Activated CD4-positive, CD25-positive, alpha-beta regulatory T cell treated with anti-CD3 and anti-CD28 coated beads, Interleukin-2, amount 50 U/mL, for 24 hours (primary cell): ENCODE data around the gene STMN3.

Source experiments
- ATAC-seq, 2 donors: fragments of 150-1000 bp; cut with Tn5 transposase; one replicate each; pipeline ENCODE4 v1.10.0; 2021; ENCODE audit warnings: mild to moderate bottlenecking in 1 of 2, moderate library complexity in 1 of 2

Gene STMN3

DNA sequence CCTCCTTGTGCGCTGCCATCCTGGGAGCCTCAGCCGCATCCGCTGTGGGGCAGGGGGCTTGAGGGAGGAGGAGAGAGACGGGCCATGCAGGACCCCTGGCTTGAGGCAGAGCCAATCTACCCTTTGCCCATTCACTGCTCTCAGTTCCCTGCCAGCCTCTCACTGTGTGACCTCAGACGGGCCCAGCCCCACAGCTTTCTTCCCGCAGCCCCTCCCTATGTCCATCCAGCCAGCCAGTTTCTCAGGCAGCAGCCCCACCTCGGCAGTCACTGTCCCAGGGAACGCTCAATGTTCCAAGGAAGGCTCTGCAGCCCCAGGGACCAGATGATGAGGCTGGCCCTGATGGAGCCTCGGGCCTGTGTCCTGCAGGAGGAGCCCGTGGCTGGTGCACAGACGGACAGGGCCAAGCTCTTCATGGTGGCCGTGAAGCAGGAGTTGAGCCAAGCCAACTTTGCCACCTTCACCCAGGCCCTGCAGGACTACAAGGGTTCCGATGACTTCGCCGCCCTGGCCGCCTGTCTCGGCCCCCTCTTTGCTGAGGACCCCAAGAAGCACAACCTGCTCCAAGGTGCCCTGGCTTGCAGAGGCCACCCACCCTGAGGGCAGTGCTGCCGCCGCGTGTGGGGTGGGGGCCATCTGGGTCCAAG lies 39.3 kb upstream of the STMN3 start:
- ATAC-seq = no peak

DNA sequence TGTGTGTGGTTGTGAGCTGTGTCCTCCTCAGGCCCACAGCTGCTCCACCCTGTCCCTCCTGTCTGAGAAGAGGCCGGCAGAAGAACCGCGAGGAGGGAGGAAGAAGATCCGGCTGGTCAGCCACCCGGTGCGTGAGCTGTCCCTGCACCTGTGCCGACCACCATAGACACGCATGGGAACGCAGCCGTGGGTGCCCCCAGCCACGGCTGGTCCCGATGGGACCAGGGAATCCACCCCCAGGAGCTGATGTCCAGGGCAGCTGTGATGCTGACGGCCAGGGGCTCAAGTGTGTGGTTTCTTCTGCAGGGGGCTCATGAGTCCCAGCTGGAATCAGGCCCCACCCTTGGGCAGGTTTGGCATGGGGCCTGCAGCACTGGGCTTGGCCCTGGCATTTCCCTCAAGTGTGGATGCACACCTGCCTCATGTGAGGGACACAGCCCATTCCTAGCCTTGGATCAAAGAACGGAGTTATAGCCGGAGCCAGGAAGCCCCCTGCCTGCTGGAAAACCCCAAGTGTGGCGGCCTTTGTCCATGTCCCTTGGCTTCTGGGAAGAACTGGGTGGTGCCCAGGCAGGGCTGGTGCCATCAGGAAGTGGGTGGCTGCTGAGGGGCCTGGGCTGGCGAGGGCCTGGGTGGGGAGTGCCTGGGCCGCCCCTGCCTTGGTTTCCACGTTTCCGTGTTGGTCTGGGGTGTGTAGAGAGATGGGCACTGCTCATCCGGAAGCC lies 38.6 kb upstream of the STMN3 start:
- no peak for ATAC-seq

DNA sequence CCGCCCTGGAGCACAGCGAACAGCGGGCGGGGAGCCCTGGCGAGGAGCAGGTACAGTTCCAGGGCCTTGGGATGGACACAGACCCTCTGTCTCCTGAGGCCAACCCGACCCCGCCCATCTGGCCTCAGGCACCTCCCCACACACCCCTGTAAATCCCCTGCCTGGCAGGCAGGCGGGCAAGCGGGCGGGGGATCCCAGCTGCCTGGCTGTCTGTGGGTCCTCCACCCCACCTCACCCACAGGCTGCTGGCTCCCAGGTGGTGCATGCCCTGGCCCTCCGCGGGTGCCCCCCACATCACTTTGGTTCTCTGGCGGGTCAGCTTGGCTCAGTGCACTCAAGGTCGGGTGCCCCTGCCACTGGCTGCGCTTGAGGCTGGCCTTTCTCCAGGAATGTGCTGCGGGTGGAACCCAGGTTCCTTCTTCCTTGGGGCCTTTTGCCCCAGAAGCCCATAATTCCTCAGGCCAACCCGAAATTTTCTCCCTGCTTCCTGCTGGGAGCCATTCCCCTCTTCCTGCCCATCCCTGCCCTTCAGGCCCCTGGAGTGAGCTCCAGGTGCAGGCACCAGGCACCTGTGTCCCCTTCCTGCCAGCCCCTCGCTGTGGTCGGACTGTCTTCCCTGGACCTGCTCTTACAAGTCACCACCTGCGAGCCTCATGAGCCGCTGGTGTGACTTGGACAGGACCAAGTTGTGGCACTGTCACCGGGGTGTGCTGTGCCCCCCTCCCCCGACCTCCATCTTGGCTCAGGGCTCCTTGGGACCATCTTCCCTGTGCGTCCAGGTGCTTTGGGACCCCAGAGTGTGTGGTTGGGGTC lies 37.9 kb upstream of the STMN3 start:
- no peak for ATAC-seq

DNA sequence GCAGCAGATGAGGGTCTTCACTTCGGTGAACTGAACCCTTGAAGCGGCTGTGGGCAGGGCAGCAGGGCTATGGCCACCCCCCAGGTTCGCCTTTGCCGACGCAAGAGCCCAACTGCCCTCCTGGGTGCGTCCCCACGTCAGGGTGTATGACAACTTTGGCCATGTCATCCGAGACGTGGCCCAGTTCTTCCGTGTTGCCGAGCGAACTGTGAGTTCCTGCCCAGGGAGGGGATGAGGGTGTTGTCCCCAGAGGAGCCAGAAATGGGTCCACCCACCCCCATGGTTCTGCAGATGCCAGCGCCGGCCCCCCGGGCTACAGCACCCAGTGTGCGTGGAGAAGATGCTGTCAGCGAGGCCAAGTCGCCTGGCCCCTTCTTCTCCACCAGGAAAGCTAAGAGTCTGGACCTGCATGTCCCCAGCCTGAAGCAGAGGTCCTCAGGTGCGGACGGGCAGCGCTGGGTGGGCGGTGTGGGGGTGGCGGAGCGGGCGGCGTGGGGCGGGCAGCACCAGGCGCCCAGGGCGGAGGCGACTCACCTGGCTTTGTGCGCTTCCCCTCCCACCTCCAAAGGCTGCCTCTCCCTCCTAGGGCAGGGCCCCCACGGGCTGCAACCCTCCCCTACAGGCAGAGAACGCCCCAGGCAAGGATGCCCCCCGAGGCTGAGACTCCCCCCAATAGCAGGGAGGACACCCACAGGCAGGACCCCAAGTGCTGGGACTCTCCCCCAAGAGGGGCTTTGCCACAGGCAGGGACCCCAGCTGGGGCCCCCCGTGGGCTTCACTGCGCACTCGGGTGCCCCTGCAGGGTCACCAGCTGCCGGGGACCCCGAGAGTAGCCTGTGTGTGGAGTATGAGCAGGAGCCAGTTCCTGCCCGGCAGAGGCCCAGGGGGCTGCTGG lies 37.0 kb upstream of the STMN3 start:
- no peak for ATAC-seq

DNA sequence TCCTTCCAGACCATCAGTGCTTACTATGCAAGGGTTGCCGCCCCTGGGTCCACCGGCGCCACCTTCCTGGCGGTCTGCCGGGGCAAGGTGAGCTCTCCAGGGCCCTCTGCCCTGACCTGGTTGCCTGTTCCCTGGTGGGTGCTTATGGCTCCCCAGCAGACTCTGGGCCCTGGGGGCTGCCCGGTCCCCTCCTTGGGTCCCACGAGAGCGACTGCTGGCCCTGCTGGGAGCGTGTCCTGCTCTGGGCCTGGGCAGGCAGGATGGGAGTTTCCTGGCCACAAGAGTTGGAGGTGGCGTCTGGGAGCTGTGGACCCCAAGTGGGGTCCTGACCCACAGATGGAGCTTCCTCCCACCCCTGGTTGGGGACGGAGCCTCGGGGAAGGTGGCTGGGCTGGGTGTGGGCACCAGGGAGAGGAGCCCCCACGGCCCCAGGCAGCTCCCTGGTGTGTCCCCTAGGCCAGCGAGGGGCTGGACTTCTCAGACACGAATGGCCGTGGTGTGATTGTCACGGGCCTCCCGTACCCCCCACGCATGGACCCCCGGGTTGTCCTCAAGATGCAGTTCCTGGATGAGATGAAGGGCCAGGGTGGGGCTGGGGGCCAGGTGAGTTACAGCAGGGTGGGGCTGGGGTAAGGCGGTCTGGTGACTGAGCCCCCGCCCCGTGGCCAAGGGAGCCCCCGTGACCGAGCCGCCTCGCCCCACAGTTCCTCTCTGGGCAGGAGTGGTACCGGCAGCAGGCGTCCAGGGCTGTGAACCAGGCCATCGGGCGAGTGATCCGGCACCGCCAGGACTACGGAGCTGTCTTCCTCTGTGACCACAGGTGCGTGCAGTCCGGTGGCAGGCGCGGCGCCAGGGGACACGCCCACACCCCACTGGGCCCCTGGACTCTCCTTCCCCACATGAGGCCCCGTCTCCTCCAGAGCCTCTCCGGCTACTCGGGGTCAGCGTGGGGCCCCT lies 36.1 kb upstream of the STMN3 start:
- no peak for ATAC-seq

DNA sequence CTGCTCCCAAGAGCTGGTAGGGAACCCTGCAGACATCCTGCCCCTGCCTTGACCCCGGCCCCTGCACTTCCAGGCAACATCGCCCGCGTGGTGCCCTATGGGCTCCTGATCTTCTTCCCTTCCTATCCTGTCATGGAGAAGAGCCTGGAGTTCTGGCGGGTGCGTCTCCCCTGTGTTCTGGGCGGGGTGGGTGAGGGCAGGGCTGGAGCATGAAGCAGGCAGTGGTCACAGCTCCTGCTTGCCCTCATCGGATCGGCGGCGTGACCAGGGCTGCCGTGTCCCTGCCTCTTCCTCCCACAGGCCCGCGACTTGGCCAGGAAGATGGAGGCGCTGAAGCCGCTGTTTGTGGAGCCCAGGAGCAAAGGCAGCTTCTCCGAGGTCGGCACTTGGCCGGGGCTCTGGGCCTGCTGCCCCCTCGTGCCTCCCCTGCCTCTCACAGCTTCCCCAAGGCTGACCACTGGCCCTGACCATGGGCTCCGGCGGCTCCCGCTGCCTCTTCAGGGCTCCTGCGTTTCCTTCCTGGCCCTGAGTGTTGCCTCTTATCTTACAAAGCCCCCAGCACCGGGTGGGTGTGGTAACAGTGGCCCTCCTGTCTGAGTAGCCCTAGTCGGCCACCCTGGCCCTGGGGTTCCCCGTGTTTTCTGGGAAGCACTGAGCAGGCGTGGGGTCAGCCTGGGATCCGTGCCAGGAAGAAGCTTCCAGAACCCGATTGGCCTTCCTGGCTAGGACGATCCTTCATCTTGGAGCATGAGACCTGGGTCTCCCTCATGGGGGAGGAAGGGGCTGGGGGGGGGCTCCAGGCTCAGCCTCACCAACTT lies 35.2 kb upstream of the STMN3 start:
- no peak for ATAC-seq

DNA sequence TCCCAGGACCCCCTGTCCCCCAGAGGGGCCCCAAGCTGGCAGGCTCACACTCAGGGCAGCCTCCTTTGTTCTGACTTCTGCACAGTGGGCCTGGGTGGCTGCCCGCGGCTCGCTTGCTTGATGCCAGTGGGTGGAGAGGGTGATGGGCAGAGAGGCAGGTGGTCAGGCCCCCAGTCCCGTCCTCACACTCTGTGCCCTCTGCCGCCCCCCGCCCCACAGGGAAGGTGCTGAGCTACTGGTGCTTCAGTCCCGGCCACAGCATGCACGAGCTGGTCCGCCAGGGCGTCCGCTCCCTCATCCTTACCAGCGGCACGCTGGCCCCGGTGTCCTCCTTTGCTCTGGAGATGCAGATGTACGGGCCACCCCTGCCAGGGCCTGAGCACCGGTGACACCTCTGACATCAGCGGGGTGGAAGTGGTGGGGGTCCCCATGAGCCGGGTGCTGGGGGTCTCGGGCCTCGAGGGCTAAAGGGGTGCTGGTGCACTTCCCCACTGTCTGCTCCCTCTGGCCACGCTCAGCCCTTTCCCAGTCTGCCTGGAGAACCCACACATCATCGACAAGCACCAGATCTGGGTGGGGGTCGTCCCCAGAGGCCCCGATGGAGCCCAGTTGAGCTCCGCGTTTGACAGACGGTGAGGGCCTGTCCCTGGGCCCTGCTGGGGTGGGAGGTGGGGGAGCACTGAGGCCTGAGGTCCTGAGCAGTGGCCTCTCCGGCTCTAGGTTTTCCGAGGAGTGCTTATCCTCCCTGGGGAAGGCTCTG lies 34.4 kb upstream of the STMN3 start:
- ATAC-seq = no peak

DNA sequence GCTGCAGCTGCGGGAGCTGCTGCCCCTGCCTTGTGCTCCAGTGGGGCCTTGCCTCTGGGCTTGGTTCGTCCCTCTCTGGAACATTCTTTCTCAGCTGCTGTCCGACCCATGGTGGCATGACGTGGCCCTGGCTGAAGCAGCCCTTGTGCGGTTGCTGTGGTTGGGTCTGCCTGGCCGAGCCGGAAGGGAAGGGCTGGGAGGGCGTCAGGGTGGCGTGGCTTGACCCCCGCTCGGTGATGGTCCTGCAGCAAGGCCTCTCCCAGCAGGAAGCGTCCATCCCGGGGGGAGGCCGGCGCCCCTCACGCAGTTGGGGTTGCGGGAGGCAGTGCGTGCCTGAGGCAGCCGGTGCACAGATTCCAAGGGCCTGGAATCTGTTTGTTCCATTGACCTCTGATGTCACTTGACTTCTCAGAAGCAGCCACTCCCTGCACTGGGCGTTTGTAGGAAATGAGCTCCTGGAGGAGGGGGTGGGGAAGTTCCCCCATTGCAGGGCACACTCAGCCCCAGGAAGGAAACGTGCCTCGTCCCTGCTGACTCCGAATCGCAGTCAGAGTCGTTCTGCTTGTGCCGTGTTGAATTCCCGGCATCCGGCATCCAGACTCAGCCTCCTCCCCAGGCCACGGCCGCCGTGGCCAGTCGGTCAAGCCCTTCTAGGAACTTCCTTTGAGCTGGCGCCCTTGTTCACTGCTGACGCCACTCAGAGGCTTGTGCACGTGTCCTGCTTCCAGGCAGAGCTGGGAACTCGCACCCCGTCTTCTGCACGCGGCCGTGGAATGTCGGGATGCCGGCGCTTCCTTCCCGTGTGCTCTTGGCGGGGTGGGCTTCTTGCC lies 33.5 kb upstream of the STMN3 start:
- peak; percentile 46 to 58 for ATAC-seq

DNA sequence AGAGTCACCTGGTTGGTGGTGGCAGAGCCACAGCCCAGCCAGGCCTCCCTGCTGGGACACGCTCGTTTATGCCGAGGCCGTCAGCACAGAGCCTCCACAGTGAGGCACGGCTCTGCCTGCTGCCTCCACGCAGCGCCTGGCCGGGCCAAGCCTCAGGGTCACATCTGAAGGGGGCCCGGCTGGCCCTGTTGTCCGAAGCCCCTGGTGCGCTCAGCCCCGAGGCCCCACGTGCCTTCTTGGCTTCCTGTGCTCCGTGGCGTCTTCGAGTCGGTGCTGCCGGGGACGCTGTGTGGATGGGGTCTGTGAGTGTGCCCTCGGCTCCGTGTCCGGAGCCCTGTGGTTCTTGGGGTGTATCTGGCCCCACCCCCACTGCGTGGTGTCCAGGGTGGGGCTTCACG lies 32.9 kb upstream of the STMN3 start:
- no peak for ATAC-seq

DNA sequence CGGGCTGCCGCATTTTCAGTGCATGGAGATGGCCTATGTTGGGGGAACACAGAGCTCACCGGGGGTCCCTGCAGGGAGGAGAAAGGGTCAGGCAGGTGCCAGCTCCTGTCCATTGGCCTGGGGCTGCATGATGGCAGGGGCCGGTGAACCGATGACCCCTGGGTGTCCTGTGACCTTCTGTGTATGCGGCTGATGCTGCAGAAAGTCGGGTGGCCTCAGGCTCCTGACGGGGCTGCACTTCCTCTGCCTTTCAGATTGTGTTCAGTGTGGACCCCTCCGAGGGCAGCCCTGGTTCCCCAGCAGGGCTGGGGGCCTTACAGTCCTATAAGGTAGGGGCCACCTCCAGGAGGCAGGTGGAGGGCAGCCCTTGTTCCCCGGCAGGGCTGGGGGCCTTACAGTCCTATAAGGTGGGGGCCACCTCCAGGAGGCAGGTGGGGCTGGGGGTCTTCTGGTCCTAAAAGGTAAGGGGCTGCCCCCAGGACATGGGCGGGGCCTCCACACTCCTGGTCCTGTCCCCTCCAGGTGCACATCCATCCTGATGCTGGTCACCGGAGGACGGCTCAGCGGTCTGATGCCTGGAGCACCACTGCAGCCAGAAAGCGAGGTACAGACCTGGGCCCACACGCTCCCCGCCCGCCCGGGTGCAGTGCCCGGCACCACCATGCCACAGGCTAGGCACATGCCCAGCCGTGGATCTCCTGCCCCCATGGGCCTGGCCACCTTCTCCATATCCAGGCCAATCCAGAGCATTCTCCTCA lies 32.2 kb upstream of the STMN3 start:
- ATAC-seq = no peak

DNA sequence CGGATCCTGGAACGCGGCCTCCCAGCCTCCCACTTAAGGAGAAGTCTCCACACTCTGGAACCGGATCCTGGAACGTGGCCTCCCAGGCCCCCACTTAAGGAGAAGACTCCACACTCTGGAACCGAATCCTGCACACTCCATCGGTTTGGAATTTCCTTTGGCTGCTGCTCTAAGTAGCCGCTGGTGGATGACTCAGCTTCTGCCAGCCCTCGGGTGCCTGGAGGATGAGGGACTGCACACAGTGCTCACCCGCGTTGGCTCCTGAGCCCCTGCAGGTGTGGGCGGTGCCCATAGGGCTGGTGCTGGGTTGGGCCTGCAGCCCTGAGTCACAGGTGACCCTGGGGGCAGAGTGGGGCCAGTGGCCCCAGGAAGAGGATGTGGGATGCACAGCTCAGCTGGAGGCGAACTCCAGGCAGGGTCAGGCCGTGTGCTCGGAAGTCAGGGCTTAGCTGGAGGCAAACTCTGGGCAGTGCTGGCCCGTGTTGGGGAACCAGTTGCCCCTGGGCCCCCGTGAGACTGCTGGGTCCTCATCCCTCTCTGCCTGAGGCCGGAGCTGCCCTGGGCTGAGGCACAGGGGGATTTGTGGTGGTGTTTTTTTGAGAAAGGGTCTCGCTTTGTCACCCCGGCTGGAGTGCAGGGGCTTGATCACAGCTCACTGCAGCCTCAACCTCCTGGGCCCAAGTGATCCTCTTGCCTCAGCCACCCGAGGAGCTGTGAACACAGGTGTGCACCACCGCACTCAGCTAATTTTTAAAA lies 29.3 kb upstream of the STMN3 start:
- peak in 1 of 2 donors; percentile 28 for ATAC-seq

DNA sequence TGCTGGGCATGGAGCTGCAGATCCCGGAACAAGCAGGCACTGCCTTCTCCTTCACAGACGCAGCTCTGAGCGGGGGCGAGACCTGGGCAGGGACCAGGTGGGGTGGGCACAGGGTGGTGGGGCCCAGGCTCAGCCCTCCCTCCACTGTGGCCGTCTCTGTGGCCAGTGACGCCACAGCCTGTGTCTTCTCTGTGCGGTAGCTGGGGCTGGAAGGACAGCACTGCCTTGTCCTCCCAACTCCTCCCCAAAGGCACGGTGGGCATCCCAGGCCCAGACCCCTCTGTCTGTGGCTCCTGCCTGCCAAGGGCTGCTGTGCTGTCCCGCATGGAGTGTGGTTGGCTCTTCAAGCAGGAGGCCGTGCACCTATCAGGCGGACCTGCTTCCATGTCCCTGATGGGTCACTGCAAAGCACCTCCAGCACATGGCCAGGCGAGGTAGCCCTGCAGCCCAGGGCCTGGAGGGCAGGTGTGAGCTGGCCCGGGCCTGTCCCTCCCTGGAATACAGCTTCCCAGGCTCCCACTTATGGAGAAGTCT lies 28.5 kb upstream of the STMN3 start:
- ATAC-seq = no peak

DNA sequence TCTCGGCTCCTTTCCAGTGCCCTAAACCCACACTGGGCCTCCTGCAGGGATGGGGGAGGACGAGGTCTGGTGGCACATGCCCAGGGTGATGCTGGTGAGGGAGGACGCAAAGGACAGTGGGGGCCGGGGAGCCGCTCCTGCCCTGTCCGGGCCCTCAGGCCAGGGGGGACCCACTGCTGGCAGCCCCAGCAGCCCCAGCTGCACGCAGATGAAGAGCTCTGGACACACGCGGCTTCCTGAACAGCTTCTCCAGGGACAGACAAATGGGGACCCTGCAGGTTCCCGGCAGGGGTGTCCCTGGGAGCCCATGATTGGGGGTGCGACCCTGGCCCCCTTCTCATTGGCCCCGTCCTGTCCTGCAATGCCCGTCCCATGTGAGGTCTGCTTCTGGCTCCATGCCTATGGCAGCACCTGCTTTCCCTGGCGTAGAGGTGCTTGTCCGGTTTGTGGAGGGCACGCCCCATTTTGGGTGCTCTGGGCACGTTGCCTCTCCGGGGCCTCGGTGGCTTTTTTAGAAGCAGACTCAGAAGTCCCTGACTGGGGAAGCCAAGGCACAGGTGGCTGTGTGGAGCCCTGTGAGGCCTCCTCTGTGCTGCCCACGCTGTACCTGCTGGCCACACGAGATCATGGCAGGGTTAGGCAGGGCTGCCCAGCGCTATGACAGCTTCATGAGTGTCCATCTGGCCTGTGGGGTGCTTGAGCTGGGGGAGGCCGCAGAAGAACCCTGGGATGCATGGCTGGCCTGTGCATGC lies 27.8 kb upstream of the STMN3 start:
- ATAC-seq = no peak

DNA sequence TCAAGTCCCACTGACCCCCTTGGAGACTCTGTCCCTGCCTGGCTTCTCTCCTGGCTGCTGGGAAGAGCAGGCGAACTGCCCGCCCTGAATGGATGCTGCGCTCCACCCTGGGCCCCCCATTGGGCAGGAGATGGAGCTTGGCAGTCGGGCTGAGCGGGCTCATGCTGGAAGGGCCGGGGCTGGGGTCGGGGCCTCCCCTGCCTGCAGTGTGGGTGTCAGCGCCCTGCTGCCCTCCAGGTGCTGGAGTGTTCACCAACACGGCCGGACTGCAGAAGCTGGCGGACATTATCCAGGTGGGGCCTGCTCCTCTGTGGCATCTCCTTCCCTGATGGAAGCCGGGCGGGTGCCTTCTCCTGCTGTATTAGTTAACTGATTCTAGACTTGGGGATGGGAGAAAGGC lies 27.2 kb upstream of the STMN3 start:
- no peak for ATAC-seq

DNA sequence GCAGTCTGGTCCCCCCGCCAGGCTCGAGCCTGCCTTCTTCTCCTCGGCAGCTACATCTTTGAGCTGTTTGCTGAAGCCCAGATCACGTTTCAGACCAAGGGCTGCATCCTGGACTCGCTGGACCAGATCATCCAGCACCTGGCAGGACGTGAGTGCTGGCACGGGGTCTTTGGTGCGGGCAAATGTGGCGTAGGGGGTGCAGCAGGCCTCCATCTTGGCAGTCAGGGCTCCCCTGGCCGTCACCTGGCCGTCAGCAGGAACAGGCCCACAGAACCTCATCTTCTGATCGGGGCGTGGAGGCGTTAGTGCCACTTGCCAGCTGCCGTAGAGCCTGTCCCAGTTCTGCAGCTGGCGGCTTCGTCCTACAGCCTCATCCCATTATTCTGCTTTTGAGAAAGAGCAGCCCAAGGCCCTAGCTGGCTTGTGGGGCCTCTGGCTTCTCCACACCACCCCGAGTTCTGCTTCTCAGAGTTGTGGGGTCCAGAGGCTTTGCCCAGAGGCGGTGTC lies 26.6 kb upstream of the STMN3 start:
- no peak for ATAC-seq
